Measurements from ENCODE around the gene DEPP1.
"Not testable (repeated sequence)": the region's sequence is repeated elsewhere in the genome, so short reads cannot be mapped to it uniquely, and the experiment has no call there.

The DEPP1 gene, protein sequence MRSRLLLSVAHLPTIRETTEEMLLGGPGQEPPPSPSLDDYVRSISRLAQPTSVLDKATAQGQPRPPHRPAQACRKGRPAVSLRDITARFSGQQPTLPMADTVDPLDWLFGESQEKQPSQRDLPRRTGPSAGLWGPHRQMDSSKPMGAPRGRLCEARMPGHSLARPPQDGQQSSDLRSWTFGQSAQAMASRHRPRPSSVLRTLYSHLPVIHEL

DNA sequence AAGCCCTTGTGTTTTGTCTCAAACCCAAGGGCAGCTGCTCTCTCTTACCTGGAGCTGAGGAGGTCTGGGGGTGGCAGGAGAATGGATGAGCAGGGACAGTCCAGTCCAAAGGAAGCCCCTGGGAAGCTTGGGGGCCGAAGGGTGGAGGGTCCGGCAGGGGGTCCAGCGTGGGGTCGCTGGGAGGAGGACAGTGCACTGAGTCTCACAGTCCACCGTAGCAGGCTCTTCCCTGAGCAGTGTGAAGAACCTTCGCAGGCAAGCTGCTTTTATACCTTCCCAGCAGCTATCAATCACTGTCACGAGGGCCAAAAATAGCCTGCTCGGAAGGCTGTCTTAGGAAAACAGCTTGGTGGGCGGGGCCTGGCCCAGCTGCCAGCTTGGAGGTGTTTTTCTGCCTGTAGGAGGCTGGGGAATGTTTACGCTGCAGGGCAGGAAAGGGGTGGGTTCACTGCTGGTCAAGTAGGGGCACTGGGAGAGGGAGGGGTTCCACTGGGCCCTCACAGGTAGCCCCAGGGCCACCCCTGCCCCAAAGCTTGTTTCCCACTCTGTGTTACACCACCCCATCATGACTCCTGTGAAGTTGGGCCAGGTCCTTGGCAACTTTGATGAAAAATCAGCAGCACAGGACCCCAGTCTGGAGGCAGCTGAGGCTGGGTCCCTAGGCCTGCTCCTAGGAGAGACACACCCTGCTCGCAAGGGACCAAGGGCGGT lies at the start of gene DEPP1:
Gene DEPP1 (minus strand): TSS at position 240 of the 711 bp plus-strand sequence. CDS start 779 bp downstream, outside the sequence.
- DNase-seq (ENCODE audit: low read depth in 2 of 3, low spot score in 2 of 3): no peak

DNA sequence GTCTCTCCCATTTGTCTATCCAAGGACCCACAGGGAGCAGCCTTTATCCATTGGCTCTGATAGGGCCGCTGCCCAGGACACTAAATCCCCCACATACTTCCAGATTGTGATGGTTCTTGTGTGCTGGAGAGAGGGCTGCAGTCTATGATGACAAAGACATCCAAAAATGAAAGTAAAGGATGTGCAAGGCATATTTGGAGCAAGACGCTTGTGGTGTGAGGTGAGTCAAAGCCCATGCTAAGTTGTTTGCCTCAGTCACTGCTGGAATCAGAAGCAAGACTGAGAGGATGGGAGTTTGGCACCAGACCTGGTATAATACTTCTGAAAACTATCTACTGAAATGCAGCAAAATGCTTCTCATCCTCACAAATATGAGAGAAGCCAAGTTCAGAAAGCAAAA lies 44.8 kb upstream of the DEPP1 start:
- no peak for DNase-seq (ENCODE audit: low read depth in 2 of 3, low spot score in 2 of 3)

GRCh38 chr10:45015590-45015989 lies 37.0 kb upstream of the DEPP1 start:
- DNase-seq (ENCODE audit: low read depth in 2 of 3, low spot score in 2 of 3): no peak

GRCh38 chr10:45014557-45014956 lies 35.9 kb upstream of the DEPP1 start:
- DNase-seq (ENCODE audit: low read depth in 2 of 3, low spot score in 2 of 3): not testable (repeated sequence)

GRCh38 chr10:45008524-45009161 lies 30.0 kb upstream of the DEPP1 start:
- no peak for DNase-seq (ENCODE audit: low read depth in 2 of 3, low spot score in 2 of 3)

DNA sequence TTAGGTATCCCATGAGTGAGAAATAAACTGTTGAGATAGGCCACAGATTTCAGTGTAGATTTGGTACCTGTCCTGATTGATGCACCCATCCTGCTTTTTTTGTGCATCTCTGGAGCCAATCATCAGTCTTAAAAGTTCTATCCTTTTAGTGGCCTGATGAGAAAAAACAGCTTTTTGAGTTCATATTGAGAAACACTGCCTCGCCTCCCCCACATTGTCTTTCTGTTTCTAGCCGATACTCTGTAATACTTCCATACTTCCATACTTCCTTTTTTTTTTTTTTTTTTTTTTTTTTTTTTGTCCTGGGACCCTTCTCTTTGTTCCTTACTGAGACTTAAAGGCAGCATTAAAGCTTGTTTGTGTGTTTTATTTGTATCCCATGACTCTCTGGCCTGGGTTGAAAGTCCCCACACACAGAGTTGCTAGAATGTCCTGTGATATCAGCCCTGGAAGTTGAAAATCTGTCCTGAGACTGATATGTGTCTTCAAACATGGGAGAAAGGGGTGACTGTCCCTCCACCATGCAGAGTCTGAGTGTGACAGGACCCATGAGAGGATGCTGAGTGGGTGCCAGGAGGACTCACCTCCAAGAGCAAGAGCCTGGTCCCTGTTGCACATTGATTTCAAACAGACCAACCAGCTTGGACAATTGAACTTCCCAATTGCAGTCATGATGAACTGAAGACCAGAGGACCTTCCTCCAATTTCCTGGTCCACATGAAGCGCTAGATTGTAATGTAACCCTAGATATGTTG lies 27.8 kb upstream of the DEPP1 start:
- DNase-seq (ENCODE audit: low read depth in 2 of 3, low spot score in 2 of 3): no peak

- no peak for DNase-seq (ENCODE audit: low read depth in 2 of 3, low spot score in 2 of 3)
Observed at GRCh38 chr10:45005284-45005683, 26.7 kb upstream of the DEPP1 start.

DNA sequence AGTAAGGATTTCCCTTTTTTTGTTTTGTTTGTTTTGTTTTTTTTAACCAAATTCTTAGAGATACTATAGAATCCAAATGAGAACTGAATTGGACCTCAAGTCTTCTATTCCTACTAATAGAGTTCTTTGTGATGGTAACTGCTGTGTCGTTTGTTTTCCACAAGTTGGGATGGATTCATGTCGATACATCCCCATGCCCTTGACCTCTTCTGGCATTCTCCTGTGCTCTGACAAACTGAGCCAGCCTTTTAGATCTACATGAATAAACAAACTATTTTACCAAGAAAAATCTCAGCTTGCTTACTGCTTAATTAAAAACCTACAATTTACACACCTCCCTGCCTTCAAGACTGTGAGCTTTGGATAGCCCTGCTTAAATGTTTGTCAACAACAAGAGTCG lies 26.1 kb upstream of the DEPP1 start:
- no peak for DNase-seq (ENCODE audit: low read depth in 2 of 3, low spot score in 2 of 3)

DNA sequence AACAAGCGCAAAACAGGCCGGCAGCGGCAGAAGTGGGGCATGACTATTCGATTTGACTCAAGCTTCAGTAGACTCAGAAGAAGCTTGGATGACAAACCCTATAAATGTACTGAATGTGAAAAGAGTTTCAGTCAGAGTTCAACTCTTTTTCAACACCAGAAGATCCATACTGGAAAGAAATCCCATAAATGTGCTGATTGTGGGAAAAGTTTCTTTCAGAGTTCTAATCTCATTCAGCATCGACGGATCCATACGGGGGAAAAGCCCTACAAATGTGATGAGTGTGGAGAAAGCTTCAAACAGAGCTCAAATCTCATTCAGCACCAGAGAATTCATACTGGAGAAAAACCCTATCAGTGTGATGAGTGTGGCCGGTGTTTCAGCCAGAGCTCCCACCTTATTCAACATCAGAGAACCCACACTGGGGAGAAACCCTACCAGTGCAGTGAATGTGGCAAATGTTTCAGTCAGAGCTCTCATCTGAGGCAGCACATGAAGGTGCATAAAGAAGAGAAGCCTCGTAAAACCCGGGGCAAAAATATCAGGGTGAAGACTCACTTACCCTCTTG lies 24.9 kb upstream of the DEPP1 start:
- no peak for DNase-seq (ENCODE audit: low read depth in 2 of 3, low spot score in 2 of 3)

DNA sequence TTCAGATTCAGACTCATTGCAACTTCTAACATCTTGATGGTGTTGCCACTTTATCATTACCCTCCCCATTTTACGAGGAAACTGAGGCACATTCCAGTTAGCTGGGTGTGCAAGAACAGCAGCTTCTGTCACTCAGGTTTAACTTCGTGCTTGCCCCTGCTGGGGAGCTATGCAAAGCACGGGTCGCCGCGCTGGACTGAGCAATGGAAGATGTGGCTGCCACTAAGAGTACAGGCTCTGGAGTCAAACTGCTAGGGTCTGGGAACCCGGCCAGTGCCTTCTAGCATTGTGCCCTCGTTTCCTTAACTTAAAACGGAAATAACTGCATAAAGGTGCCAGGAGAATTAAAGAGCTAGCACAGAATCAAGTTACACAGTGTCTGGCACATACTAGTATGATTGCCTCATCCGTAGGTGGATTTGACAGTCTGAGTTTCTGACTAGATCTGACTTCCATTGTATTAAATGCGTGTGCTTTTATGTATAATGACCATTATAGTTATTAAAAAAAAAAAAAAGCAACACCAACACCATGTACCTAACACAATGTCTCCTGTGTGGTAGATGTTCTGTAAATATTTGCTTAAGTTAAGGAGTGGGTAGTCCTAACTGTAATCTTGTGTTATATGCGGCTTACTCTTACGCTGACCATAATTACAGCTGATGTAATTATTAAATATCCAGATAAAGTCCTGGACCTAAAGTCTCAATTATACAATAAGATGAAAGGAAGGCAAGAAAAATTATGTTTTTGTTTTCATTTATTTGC lies 23.0 kb upstream of the DEPP1 start:
- peak; percentile 23 to 38 (median 23) for DNase-seq (ENCODE audit: low read depth in 2 of 3, low spot score in 2 of 3)

DNA sequence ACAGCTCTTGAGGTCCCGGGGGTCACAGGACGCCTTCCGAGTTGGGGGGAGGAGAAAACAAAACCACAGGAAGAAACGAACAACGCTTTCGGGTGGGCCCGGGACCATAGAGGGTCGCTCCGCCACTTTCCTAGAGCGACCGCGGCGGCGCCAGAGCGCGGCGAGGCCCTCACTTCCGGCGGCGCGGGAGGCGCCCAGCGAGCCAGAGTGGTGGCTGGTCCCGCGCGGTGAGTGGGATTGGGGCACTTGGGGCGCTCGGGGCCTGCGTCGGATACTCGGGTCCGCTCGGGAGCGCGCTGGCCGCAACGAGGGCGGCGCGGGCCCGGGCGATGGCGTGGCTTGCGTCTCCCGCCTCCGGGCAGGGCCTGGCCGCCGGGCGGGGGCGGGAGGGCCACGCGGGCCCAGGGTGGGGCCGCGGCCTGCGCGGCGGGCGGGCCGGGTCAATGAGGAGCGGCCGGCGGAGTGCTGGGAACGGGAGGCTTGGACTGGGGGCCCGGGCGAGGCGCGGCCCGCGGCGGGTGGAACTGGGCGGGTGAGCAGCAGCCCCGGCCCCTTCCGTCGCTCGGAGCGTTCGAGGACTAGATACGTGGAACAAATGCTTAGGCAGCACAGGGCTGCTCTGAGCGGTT lies 22.3 kb upstream of the DEPP1 start, which contains the start of gene ZNF22:
Gene ZNF22 (plus strand): TSS at position 172 of the 629 bp plus-strand sequence. CDS start 2,446 bp downstream, outside the sequence.
- peak; percentile 51 to 65 (median 54) for DNase-seq (ENCODE audit: low read depth in 2 of 3, low spot score in 2 of 3)

- no peak for DNase-seq (ENCODE audit: low read depth in 2 of 3, low spot score in 2 of 3)
Observed at GRCh38 chr10:45000138-45000751, 21.6 kb upstream of the DEPP1 start.

DNA sequence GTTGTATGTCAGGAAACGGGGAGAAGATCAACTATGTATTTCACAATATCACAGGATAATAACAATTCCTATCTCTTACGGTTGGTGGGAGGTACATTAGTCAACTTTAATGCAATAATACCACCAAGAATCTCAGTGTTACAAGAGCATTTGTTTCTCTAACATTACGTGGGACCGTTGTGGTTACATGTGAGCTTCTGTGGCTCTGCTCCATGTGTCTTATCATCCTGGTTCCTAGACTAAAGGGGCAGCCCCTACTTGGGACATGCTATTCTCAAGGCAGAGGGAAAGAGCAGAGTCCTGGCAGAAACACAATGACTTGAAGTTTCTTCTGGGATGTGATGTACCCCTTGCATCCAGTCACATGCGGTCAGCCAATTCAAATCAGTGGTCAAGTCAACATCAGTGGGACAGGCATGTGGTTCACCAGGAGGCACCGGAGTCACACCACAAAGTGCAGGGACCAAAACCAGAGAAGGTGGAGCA lies 19.6 kb upstream of the DEPP1 start:
- DNase-seq (ENCODE audit: low read depth in 2 of 3, low spot score in 2 of 3): no peak

DNA sequence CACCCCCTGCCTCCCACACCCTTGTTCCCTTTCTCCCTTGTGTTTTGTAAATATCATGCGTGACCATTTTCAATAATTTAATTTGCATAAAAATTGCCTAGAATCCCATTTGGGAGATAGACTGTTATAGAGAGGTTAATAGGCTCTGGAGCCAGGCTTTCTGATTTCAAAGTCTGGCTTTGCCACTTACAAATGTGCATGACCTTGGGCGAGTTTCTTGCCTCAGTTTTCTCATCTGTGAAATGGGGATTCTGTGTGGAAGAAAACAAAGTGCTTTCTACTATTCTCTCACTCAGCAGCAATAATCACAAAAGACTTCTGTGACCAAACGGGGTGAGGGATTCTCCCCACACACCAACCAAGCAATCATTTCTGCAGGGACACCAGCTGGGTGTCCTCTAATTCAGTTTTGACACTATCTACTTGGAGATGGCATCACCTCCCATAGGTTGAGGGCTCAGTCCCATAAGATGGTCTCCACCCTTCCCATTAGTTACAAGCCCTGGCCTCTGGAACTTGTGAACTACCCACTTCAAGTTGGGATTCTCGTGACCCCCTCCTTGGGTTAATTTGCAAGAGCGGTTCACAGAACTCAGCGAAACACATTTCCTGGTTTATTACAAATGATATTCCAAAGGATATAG lies 18.6 kb upstream of the DEPP1 start:
- DNase-seq (ENCODE audit: low read depth in 2 of 3, low spot score in 2 of 3): no peak

GRCh38 chr10:44995914-44996669 lies 17.5 kb upstream of the DEPP1 start:
- DNase-seq (ENCODE audit: low read depth in 2 of 3, low spot score in 2 of 3): no peak

- no peak for DNase-seq (ENCODE audit: low read depth in 2 of 3, low spot score in 2 of 3)
Observed at GRCh38 chr10:44995581-44995913, 16.9 kb upstream of the DEPP1 start.

GRCh38 chr10:44994752-44995530 lies 16.3 kb upstream of the DEPP1 start:
- no peak for DNase-seq (ENCODE audit: low read depth in 2 of 3, low spot score in 2 of 3)

Measured in activated CD8-positive, alpha-beta memory T cell treated with anti-CD3 and anti-CD28 coated beads for 48 hours (primary cell).